H9 (cell line): ENCODE data around the gene TBC1D7. TPM values are rescaled to one million over a fixed set of nuclear protein-coding genes. Genes with fewer than 3 reads are reported as not detected.

ENCODE experiments used
- DNase-seq: peaks from one replicate; pipeline ENCODE4 v3.0.0-alpha.2; 2017
- H2AFZ ChIP-seq: one replicate; pipeline ENCODE4 v1.6.1; 2013; ENCODE audit warnings: mild to moderate bottlenecking, low read length, control low read depth, moderate library complexity
- H2AK5ac ChIP-seq: 2 replicates; pipeline ENCODE4 v1.6.1; 2013; ENCODE audit warnings: low read length, control low read depth, mixed read lengths; ENCODE audit not compliant: insufficient read length
- H2BK120ac ChIP-seq: one replicate; pipeline ENCODE4 v1.6.1; 2013; ENCODE audit warnings: low read depth, mild to moderate bottlenecking, low read length, control low read depth, inconsistent platforms; ENCODE audit not compliant: poor library complexity, severe bottlenecking
- H2BK12ac ChIP-seq: 2 replicates; pipeline ENCODE4 v1.6.1; 2013; ENCODE audit warnings: low read length, control low read depth, mixed read lengths, low read depth; ENCODE audit not compliant: insufficient read length
- H2BK15ac ChIP-seq: 2 replicates; pipeline ENCODE4 v1.6.1; 2013; ENCODE audit warnings: low read depth, low read length, control low read depth
- H2BK20ac ChIP-seq: one replicate; pipeline ENCODE4 v1.6.1; 2013; ENCODE audit warnings: low read depth, mild to moderate bottlenecking, low read length, control low read depth, inconsistent platforms; ENCODE audit not compliant: poor library complexity, severe bottlenecking
- H2BK5ac ChIP-seq: 2 replicates; pipeline ENCODE4 v1.6.1; 2013; ENCODE audit warnings: low read length, control low read depth, mixed read lengths; ENCODE audit not compliant: insufficient read length
- H3K14ac ChIP-seq: 2 replicates; pipeline ENCODE4 v1.6.1; 2013; ENCODE audit warnings: low read length, control low read depth; ENCODE audit not compliant: insufficient read depth
- H3K18ac ChIP-seq: 2 replicates; pipeline ENCODE4 v1.6.1; 2013; ENCODE audit warnings: low read depth, mild to moderate bottlenecking, mixed read lengths, low read length, control low read depth; ENCODE audit not compliant: insufficient read length
- H3K23ac ChIP-seq: 2 replicates; pipeline ENCODE4 v1.6.1; 2013; ENCODE audit warnings: low read length, control low read depth, mixed read lengths, low read depth; ENCODE audit not compliant: insufficient read length
- H3K23me2 ChIP-seq: 2 replicates; pipeline ENCODE4 v1.6.1; 2013; ENCODE audit warnings: low read depth, mild to moderate bottlenecking, mixed read lengths, low read length, control low read depth; ENCODE audit not compliant: insufficient read length, poor library complexity, severe bottlenecking
- H3K27ac ChIP-seq: 2 replicates; pipeline ENCODE4 v1.5.1; 2013; ENCODE audit warnings: low read length, control low read depth, mixed read lengths, low read depth; ENCODE audit not compliant: insufficient read length
- H3K27me3 ChIP-seq: 2 replicates; pipeline ENCODE4 v1.6.1; 2013; ENCODE audit warnings: low read length, control low read depth, inconsistent platforms; ENCODE audit not compliant: insufficient read depth
- H3K4ac ChIP-seq: 2 replicates; pipeline ENCODE4 v1.6.1; 2013; ENCODE audit warnings: low read depth, mild to moderate bottlenecking, control low read depth, inconsistent platforms, low read length, moderate library complexity
- H3K4me1 ChIP-seq: 2 replicates; pipeline ENCODE4 v1.6.1; 2013; ENCODE audit warnings: low read length, control low read depth, inconsistent platforms; ENCODE audit not compliant: insufficient read depth
- H3K4me2 ChIP-seq: 2 replicates; pipeline ENCODE4 v1.6.1; 2013; ENCODE audit warnings: low read length, control low read depth, mixed read lengths; ENCODE audit not compliant: insufficient read length, insufficient read depth
- H3K56ac ChIP-seq: 2 replicates; pipeline ENCODE4 v1.6.1; 2013; ENCODE audit warnings: low read depth, mild to moderate bottlenecking, mixed read lengths, low read length, control low read depth; ENCODE audit not compliant: insufficient read length
- H3K79me1 ChIP-seq: 2 replicates; pipeline ENCODE4 v1.6.1; 2013; ENCODE audit warnings: low read depth, mild to moderate bottlenecking, moderate library complexity, low read length, control low read depth, inconsistent platforms; ENCODE audit not compliant: insufficient read depth, poor library complexity, severe bottlenecking
- H3K79me2 ChIP-seq: 2 replicates; pipeline ENCODE4 v1.6.1; 2013; ENCODE audit warnings: low read length, control low read depth, inconsistent platforms; ENCODE audit not compliant: insufficient read depth
- H3K9ac ChIP-seq: 2 replicates; pipeline ENCODE4 v1.6.1; 2013; ENCODE audit warnings: low read length, control low read depth, mixed read lengths; ENCODE audit not compliant: insufficient read length; ENCODE audit errors: extremely low read depth
- H3K9me3 ChIP-seq: one replicate; pipeline ENCODE4 v1.6.1; 2013; ENCODE audit warnings: low read depth, low read length, inconsistent platforms; ENCODE audit not compliant: control insufficient read depth
- H3T11ph ChIP-seq: one replicate; pipeline ENCODE4 v1.6.1; 2013; ENCODE audit warnings: mild to moderate bottlenecking, low read length, control low read depth, inconsistent platforms
- H4K20me1 ChIP-seq: one replicate; pipeline ENCODE4 v1.6.1; 2013; ENCODE audit not compliant: control insufficient read depth, insufficient read length, insufficient read depth
- H4K5ac ChIP-seq: 2 replicates; pipeline ENCODE4 v1.6.1; 2013; ENCODE audit warnings: low read depth, mild to moderate bottlenecking, mixed read lengths, low read length, control low read depth; ENCODE audit not compliant: insufficient read length
- H4K8ac ChIP-seq: replicated peaks from 2 replicates; pipeline ENCODE4 v1.6.1; 2013; ENCODE audit warnings: low read length, control low read depth, mixed read lengths, low read depth; ENCODE audit not compliant: insufficient read length
- H4K91ac ChIP-seq: 2 replicates; pipeline ENCODE4 v1.6.1; 2013; ENCODE audit warnings: low read depth, mild to moderate bottlenecking, moderate library complexity, mixed read lengths, low read length, control low read depth; ENCODE audit not compliant: insufficient read length
- H3K27ac Mint-ChIP-seq, 3 experiments: 2 replicates in 2 of 3; 3 replicates in 1 of 3; pipeline ENCODE4 v1.8.0; 2020 to 2021; ENCODE audit warnings: mixed read lengths in 3 of 3, mild to moderate bottlenecking in 1 of 3, moderate library complexity in 1 of 3
- H3K27me3 Mint-ChIP-seq: 2 replicates; pipeline ENCODE4 v1.8.0; 2021; ENCODE audit warnings: low read depth, mild to moderate bottlenecking, moderate library complexity, mixed read lengths
- H3K36me3 Mint-ChIP-seq, 3 experiments: 2 replicates in 2 of 3; 3 replicates in 1 of 3; pipeline ENCODE4 v1.8.0; 2020 to 2021; ENCODE audit warnings: low read depth in 3 of 3, mixed read lengths in 3 of 3; ENCODE audit not compliant: insufficient read depth in 1 of 3
- H3K4me1 Mint-ChIP-seq, 2 experiments: 2 replicates each; pipeline ENCODE4 v1.8.0; 2020; ENCODE audit warnings: mixed read lengths in 2 of 2
- H3K4me3 Mint-ChIP-seq, 2 experiments: 2 replicates in 1 of 2; 3 replicates in 1 of 2; pipeline ENCODE4 v1.8.0; 2020 to 2021; ENCODE audit warnings: mild to moderate bottlenecking in 2 of 2, mixed read lengths in 2 of 2, moderate library complexity in 1 of 2
- H3K9me3 Mint-ChIP-seq, 2 experiments: 2 replicates in 1 of 2; 3 replicates in 1 of 2; pipeline ENCODE4 v1.8.0; 2020; ENCODE audit warnings: mild to moderate bottlenecking in 2 of 2, mixed read lengths in 2 of 2, moderate library complexity in 1 of 2
- WGBS: extraction: QIAGEN DNeasy Blood & Tissue Kit; methylation state at CpG from one replicate; pipeline ENCODE4 v1.1.7; 2013; ENCODE audit warnings: missing lambda C conversion rate, low lambda C conversion rate, mixed read lengths; ENCODE audit not compliant: insufficient read length; ENCODE audit errors: extremely low coverage; 5-methylcytosine and 5-hydroxymethylcytosine counted together
- total RNA-seq: library from RNA; stranded (reverse); gene quantifications from 2 replicates; pipeline ENCODE4 v1.2.1, GENCODE V29; 2021
- TF ChIP-seq, protein P1 (sequence below): fragments of 200-600 bp; sonication (generic); conservative IDR thresholded peaks from 3 replicates; pipeline ENCODE4 v1.8.0; 2021; ENCODE audit warnings: antibody characterized with exemption, mild to moderate bottlenecking

The TBC1D7 gene
- total RNA-seq, 1 experiment from 2014 or later = 33.9 TPM

- no peak overlapping the region for H3K9ac ChIP-seq
- no peak overlapping the region for H3K18ac ChIP-seq
- H3K36me3 Mint-ChIP-seq = peaks cover 16 to 61% (median 55%) of the 10 kb centered on the region in 3 experiments; a peak in 6 of 7 replicates
- no peaks in the 10 kb centered on the region for H3K27me3 ChIP-seq
- no peak overlapping the region for H4K8ac ChIP-seq
- H2AK5ac ChIP-seq = no peak overlapping the region
- H4K20me1 ChIP-seq = no peaks in the 10 kb centered on the region
- no peaks in the 10 kb centered on the region for H3K4me1 Mint-ChIP-seq
- no peak overlapping the region for H2BK20ac ChIP-seq
- H3K4me1 ChIP-seq = no peaks in the 10 kb centered on the region
- H3K9me3 Mint-ChIP-seq = no peaks in the 10 kb centered on the region
- no peak overlapping the region for H3K23ac ChIP-seq
- no peaks in the 10 kb centered on the region for H3K79me2 ChIP-seq
- H2AFZ ChIP-seq = no peak overlapping the region
- no peak overlapping the region for H3K4me3 Mint-ChIP-seq
- H3K23me2 ChIP-seq = no peaks in the 10 kb centered on the region
- H3K27ac ChIP-seq = no peak overlapping the region
- H4K5ac ChIP-seq = no peak overlapping the region
- H3K27me3 Mint-ChIP-seq = no peaks in the 10 kb centered on the region
- H3K9me3 ChIP-seq = no peaks in the 10 kb centered on the region
- no peak overlapping the region for H2BK5ac ChIP-seq
- WGBS = no CpG with 5 or more reads among the region's 4 CpGs
- H3K79me1 ChIP-seq = no peaks in the 10 kb centered on the region
- H4K91ac ChIP-seq = no peak overlapping the region
- TF ChIP-seq, protein P1, sequence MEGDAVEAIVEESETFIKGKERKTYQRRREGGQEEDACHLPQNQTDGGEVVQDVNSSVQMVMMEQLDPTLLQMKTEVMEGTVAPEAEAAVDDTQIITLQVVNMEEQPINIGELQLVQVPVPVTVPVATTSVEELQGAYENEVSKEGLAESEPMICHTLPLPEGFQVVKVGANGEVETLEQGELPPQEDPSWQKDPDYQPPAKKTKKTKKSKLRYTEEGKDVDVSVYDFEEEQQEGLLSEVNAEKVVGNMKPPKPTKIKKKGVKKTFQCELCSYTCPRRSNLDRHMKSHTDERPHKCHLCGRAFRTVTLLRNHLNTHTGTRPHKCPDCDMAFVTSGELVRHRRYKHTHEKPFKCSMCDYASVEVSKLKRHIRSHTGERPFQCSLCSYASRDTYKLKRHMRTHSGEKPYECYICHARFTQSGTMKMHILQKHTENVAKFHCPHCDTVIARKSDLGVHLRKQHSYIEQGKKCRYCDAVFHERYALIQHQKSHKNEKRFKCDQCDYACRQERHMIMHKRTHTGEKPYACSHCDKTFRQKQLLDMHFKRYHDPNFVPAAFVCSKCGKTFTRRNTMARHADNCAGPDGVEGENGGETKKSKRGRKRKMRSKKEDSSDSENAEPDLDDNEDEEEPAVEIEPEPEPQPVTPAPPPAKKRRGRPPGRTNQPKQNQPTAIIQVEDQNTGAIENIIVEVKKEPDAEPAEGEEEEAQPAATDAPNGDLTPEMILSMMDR = no peak
- H3K4me2 ChIP-seq = no peak overlapping the region
- no peak for DNase-seq
- no peak overlapping the region for H2BK12ac ChIP-seq
- 0 out of 7 replicates have a peak overlapping the region, but pooled peaks of 1 of the 3 experiments have one; percentile 54 for H3K27ac Mint-ChIP-seq
- no peak overlapping the region for H3K56ac ChIP-seq
- H3K14ac ChIP-seq = no peak overlapping the region
- H3K4ac ChIP-seq = no peak overlapping the region
- no peak overlapping the region for H3T11ph ChIP-seq
- H2BK15ac ChIP-seq = no peak overlapping the region
- no peak overlapping the region for H2BK120ac ChIP-seq
Observed at GRCh38 chr6:13305288-13305687, 23.0 kb downstream of the TBC1D7 start.
